Measurements from ENCODE around the gene XRCC2.

- TF ChIP-seq NFE2L2 (IDR thresholded peaks at IDR 0.05; ENCODE audit: low read depth, low read length): no peak
- TF ChIP-seq CTCF (conservative IDR thresholded peaks at IDR 0.05; ENCODE audit: low read depth, low read length): no peak
These were observed 67.7 kb downstream of the XRCC2 start for GRCh38 chr7:152608208-152608607.

Measured in IMR-90 (cell line).